Stimulated activated CD4-positive, alpha-beta T cell treated with anti-CD3 and anti-CD28 coated beads, TNF-alpha, amount 100 ng/mL, for 48 hours (primary cell): ENCODE data around the gene CYB561D1.

Source experiments
- DNase-seq, 3 donors: peaks; one replicate each; pipeline ENCODE4 v3.0.0-alpha.2; 2020; ENCODE audit warnings: low read depth in 3 of 3

Gene CYB561D1

DNA sequence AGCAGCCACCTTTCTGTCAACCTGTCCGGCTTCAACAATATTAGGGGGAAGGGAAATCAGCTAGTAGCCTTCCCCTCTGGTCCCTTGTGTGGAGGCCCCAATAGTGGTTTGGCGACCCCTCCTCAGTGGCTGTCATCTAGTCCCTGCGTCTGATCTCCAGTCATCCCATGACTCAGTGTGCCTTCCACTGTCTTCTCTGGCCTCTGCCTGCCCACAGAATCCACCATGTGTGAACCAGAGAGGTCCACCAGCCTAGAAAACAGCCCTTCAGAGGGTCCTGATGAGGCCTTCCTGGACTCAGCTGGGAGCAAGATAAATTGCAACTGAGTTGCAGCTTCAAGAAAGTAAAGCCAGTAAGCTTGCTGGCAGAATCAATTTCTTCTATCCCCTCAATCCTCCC lies 14.0 kb upstream of the CYB561D1 start:
- DNase-seq, result no peak

DNA sequence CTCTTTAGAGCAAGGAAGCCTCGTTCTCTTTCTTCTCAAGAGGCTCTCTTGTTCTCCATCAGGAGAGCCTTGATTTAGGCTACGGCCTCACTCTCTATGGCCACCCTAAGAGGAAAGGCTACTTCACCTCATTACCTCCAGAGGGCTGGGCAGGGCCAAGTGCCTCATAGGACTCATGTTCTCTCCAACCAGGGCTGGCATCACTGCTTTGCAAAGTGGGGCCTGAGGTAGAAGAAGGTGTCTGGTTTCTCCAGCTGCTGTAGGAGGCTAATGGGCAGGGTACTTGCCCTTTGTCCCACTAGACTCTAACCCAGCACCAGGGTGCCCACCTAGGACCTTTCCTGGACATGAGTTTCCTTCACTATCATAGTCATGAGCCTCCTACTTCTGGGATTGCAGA lies 12.2 kb upstream of the CYB561D1 start:
- no peak for DNase-seq

DNA sequence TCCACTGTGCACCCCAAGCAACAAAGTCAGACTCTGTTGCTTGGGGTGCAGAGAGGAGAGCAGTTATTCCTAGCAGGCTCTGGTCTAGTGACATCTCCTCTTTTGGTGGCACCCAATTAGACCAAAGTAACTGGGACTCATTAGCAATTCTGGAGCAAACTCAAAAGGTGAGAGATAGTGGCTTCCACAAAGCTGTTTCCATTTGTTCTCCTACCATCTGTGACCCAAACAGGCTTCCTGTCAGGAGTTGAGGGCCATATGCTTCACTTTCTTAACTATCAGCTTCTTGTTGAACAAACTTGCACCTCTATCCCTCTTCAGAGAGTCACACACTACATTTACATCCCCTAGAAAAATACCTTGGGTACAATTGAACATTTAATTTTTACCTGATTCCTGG lies 11.7 kb upstream of the CYB561D1 start:
- no peak for DNase-seq

DNA sequence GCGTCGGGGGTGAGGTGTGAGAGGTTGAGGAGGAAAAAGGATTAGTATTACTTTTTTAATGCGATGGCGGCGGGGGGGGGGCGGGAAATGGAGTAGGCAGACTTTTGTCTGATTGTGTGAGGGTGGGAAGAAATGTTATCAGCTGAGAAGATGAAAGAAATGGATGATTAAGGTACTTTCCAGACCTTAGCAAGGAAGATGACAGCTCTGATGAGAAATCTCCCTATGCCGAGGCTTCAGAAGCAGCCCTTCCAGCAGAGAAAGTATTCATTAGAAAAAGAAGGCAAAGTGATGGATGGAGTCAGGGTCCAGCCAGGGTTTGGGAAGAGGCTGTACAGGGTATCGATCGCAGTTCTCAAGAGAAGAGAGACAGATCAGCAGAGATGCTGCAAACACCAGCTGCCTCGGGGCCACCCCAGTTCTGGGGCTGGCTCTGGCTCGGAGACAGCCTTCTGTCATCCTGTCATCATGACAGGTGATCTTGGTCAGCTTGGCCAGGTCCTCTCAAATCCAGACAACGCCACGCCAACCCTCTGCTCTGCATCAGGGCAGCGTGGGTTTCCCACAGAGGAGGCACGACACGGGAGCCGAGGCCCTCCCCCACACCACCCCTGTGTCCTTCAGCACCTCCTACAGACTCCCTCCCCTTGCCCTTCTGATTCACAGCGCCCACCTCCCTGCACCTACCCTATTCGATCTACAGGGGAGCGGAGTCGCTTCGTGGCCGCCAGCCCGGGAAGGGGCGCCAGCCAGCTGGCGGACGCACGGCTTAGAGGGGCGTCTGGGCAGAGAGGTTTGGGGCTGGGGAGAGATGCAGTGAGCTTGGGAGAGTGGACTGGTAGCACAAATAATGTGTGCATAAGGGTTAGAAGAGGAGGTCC lies 10.9 kb upstream of the CYB561D1 start:
- DNase-seq, result peak in 1 of 3 donors; percentile 21

DNA sequence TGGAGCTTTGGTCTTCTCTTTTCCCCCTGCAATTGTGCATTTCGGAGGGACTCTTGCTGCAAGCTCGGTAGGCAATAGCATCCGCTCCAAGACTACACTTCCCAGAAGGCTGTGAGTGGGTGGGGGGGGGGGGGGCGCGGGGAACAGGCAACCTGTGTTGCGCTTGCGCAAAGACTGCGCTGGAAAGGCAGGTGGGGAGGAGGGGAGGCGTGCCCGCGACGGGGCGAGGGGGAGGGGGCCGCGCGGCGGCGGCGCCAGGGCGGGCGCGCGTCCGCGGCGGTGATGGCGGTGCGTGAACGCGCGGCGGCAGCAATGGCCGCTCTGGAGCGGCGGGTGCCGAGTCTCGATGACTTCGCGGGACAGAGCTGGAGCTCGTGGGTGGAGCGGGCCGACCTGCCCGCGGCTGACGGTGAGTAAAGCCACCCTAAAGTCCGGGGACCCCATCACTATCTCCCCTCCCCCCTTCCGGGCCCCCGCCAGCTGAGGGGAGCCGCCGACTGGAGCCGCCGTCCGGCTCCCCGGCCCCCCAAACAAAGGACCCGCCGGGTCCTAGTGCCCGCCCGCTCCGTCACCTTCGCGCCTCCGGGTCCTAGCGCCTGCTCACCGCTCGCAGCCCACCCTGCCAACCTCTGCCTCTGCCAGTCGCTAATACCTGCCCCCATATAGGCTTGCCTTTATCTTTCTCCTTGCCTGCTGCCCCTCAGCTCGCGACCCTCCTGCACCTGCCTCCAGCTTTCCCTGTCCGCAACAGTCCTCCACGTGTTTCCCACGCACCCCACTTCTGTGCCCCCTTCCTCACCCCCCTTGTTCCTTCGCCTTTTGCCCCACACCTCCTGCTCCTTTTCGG lies 10.0 kb upstream of the CYB561D1 start, which contains the start of gene ATXN7L2:
ATXN7L2 (plus strand) TSS at position 234 of the 847 bp plus-strand sequence; CDS start at position 283, 49 bp downstream.
- DNase-seq, result peak; percentile 82 to 88 (median 85)

DNA sequence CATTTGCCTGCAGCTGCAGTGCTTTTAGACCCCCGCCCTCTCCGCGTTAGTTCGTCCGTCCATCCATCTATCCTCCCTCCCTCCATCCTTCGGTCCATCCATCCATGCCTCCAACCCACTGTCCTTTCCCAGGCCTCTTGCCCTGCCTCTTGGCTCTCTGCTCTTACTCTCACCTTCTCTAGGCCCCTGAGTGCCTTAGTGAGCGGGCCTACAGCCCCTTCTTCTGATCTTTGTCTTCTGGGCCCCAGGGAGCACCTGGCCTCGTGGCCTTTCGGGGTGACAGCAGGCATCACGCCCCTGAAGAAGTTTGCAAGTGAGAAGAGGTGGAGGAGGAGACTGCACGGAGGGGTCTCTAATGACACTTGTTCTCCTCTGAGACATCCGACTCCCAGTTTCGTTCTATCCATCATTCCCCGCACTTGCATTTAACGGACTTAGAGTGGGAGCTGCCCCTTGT lies 9.3 kb upstream of the CYB561D1 start:
- no peak for DNase-seq

DNA sequence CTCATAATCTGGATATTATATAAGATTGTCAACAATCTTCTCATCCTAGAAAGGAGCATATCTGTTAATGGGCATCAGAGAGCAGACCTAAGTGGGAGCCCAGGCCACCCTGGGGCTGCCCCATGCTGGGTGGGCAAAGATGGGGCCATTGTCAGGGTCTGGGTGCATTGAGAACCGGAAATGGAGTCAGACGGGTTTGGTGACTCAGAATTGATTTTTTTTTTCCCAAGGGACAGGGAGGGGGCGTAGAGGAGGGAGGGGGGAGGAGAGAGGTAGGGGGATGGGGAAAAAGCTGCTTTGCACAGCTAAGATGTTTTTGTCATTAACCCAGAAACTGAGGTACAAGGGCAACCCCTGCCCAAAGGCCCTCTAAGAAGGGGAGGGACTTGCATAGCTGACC lies 8.9 kb upstream of the CYB561D1 start:
- no peak for DNase-seq

DNA sequence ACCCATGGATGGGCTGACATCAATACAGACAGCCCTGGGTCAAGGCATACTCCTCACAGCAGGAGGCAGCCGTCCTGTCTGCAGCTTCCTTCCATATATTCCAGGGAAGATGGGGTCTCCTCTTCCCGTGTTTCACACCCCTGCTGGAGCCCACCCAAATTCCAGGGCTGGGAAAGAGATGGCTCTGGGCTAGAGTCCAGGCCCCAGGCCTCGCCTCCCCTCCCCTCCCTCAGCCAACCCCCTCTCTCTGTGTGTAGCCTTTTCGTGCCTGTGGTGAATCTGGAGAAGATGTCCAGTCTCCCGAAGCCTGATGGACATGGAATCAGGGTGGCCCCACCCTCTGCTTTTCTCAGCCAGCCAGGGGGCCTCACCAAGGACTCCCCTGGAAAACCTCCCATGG lies 6.6 kb upstream of the CYB561D1 start:
- DNase-seq, result no peak

DNA sequence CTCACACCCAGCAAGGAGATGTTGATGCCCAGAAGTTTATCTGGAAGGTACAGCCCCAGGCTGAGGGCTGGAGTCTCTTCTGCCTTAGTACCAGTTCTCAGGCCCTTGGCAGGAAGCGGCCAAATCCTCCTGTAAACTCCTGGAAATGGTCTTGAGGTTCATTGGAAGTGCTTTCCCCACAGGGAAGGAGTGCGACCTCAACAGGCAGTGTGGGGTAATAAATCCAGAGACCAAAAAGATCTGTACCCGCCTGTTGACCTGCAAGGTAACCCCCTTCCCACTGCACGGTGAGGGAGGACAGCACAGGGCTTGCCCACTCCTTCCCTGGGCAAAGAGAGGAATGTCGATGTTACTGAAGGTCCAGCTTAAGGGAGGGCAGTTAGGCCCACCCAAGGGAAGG lies 5.7 kb upstream of the CYB561D1 start:
- DNase-seq, result no peak

DNA sequence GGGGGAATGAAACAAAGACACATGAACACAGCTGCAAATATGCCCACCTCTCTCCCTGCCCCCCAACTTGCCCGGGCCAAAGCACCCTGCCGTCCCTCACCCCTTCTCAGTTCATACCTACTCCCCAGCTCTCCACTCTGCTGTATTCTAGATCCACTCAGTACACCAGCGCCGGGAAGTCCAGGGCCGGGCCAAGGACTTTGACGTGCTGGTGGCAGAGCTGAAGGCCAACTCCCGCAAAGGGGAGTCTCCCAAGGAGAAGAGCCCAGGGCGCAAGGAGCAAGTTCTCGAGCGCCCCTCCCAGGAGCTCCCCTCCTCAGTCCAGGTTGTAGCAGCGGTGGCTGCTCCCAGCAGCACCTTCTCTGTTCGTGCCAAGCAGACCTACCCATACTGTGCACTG lies 5.2 kb upstream of the CYB561D1 start:
- DNase-seq, result no peak

DNA sequence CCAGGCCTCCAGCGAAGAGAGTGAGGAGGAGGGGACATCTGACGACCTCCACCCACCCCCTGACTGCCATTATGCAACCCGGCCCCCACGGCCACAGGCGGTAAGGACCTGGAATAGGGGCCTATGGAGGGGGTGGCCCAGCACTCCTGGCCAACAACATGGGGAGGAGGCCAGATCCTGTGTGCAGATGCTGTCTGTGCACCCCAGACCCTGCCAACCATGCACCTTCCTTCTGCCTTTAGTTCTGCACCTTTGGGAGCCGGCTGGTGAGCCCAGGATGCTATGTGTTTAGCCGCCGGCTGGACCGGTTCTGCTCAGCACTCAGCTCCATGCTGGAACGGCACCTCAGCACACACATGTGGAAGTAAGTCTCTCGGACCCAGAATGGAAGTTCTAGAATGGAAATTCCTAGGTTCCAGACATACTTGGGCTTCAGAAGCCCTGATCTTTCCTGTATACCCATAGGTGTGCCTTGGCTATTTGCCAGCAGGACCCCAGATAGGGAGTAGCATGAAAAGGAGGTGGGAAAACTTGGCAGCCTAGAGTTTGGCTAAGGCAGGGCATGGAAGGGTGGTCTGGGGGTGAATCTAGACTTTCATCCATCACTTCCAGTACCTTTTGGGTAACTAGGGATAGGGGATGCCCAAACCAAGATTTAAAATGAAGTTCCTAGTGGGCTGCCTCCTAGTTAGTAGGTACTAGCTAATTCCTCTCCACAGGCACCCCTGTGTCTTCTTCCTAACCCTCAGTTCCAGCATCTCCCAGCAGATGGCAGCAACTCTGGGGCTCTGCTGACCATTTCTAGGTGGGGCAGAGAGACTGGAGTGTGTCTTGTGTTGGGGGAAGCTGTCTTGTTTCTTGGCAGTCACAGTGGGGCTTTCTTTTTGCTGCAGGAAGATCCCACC lies 3.6 kb upstream of the CYB561D1 start:
- peak in 1 of 3 donors; percentile 64 for DNase-seq

DNA sequence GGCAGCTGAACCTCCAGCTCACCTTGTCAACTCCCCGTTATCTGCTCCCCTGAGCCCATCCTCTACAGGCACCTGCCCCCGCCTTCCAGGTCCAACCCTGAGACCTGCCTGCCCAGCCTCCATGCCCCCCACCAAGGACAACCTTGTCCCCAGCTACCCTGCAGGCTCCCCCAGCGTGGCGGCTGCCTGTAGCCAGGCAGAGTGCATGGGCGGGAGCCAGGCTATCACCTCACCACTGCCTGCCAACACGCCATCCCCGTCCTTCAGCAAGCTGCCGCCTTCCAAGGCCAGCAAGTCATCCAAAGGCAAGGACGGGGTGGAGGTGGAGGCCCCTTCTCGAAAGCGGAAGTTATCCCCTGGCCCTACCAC lies 3.0 kb upstream of the CYB561D1 start:
- DNase-seq, result no peak

DNA sequence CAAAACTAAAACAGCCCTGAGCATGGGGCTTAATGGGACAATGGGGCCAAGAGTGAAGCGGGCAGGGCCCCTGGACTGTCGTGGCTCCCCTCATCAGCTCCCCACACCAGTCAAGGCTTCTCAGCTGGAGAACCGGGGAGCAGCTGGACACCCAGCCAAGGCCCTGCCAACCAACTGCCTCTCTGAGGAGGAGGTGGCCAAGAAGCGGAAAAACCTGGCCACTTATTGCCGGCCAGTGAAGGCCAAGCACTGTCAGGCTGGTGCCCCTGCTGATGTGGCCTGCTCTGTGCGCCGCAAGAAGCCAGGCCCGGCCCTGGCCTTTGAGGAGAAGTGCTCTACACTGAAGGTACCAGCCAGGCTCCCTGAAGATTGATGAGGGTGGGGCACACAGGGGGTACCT lies 2.5 kb upstream of the CYB561D1 start:
- DNase-seq, result no peak

DNA sequence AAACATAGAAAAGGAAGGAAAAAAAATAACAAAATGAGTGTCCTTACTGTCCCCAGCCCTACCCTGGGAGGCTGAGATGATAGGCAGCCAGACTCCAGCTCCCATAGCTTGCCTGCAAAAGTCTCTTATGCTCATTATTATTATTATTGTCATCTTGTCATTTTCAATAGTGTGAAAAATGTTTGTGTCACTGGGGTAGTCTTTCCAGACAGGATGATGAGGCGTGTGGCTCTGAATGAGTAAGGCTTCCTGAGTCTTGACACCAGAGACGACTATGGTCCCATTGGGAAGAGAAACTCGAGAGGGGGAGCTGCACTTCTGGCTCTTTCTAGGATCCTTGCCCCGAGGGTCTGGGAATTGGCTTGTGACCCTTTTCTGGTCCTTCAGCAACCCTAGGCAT lies 1.1 kb upstream of the CYB561D1 start:
- no peak for DNase-seq

DNA sequence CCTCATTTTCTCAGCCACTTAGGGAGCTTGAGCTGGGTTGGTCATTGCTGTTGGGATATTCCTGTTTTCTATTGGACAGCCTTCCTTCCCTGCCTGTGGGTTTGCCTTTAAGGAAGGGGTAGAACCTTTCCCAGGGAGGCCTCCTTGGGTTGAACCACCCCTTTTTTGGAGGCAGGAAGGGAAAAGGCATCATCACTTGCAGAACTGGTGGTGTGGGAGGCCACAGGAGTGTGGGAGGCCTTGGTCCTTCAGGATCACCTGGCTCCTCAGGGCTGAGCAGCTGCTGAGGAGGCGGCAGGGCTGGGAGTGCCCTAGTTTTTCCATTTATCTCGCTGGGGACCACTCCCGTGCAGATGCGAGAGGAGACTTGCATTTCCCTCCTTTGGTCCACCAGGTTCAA lies 667 bp upstream of the CYB561D1 start:
- DNase-seq, result no peak

DNA sequence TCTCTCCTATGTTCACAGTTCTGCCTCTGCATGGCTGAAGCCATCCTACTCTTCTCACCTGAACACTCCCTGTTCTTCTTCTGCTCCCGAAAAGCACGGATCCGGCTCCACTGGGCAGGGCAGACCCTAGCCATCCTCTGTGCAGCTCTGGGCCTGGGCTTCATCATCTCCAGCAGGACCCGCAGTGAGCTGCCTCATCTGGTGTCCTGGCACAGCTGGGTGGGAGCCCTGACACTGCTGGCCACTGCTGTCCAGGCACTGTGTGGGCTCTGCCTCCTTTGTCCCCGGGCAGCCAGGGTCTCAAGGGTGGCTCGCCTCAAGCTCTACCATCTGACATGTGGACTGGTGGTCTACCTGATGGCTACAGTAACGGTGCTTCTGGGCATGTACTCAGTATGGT lies 1.8 kb downstream of the CYB561D1 start:
- DNase-seq, result no peak

DNA sequence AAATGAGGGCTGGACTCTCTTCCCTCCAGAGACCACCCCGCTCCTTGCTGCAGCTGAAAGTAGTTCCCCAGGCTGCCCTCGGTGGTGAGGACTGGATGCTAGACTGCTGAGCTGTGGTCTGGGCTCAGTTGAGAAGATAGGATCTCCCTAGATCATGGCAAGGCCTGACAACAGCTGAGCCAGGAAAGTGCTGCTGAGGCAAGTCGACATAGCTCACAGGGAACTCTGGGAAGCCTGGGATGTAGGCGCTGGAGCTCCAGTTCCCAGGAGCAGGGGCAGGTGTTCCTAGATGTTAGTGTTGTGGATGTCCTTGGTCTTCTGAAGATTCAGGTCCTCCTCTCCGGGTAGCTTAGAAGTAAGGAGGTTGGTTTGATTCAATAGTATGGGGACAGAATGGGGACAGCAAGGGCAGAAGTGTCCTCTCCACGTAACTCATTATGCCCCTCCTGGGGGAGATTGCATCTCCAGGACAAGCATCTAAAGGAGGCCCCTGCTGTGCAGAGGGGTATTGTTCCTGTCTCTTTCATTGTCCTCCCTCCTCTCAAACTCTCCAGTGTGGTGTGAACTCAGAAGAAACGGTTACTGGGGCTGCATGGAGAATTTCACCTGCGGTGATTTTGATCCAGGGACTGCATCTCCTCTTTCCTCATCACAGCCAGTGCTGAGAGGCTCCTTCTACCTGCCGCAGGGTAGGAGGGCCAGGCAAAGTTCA lies 3.7 kb downstream of the CYB561D1 start:
- DNase-seq, result no peak

DNA sequence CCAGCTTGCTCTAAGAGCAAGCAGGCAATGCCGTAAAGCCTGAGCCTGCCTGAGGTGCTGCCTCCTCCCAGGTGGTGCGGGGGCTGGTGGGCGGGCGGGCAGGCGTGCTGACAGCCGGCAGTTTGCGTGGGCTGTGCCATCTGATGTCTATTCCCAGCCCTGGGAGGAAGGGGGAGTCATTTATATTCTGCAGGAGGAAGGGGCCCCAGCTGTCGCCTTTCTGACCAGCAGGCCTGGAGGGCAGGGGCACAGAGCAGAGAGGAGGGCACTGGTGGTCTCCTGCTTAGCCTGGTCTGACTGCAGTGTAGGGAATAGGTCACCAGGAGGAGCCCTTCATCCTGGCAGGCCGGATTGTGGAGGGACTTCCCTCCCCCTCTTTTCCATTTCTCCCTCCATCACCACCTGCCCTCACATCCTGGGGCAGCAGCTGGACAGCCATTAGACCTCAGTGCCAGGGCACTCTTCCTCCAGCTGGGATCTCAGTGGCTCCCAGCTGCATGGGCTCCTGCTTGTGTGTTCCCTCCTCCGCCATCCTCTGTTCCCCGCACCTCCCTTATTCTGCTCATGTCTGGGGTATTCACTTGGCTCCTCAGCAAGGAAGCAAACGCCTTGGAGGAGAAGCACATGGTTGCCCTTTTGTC lies 4.4 kb downstream of the CYB561D1 start:
- DNase-seq, result no peak

DNA sequence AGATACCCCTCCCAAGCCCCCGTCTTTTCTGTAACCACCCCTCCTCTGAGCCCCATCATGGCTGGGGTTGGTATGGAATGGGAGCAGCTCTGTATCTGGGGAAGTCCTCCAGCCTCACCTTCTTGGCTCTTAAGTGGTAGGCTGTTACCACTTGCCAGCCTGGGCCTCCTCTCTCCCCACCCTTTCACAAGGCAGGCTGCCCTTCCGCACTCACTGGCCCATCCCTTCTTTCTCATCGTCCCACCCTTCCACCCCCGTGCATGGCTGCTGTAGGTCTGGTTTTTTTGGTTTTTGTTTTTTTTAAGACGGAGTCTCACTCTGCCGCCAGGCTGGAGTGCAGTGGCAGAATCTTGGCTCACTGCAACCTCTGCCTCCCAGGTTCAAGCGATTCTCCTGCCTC lies 5.2 kb downstream of the CYB561D1 start:
- no peak for DNase-seq
